GM19372 (cell line): Measurements from ENCODE around the gene GAA.

Source experiments
- ATAC-seq: cut with Tn5 transposase; IDR thresholded peaks from one replicate; pipeline ENCODE4 v1.9.1; 2021; ENCODE audit warnings: mild to moderate bottlenecking, low read depth, moderate library complexity; ENCODE audit not compliant: unreplicated experiment

Gene GAA

DNA sequence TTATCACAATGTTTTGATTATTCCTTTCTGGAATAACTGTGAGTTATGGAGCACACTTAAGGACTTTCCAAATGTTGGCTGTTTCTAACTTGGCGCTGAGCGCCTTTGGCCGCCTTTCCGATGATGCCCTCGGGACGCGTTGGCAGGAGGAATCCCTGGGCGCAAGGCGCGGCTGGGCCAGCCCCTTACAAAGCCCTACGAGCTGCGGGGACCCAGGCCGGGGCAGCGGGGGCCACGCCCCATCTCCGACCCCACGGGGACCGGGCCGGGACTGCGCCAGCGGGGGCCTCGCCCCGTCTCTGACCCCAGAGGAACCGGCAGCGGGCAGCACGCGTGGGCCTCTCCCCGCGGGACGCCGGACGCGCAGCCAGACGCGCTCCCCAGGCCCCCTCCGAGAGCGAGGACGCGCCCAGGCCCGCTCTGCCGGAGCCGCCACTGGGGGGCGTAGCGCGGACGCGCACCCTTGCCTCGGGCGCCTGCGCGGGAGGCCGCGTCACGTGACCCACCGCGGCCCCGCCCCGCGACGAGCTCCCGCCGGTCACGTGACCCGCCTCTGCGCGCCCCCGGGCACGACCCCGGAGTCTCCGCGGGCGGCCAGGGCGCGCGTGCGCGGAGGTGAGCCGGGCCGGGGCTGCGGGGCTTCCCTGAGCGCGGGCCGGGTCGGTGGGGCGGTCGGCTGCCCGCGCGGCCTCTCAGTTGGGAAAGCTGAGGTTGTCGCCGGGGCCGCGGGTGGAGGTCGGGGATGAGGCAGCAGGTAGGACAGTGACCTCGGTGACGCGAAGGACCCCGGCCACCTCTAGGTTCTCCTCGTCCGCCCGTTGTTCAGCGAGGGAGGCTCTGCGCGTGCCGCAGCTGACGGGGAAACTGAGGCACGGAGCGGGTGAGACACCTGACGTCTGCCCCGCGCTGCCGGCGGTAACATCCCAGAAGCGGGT is at the start of gene GAA:
Gene GAA, plus strand, starts transcription at position 571 of the 935 bp plus-strand sequence. CDS start 3,006 bp downstream, outside the sequence.
- peak; percentile 70 for ATAC-seq

DNA sequence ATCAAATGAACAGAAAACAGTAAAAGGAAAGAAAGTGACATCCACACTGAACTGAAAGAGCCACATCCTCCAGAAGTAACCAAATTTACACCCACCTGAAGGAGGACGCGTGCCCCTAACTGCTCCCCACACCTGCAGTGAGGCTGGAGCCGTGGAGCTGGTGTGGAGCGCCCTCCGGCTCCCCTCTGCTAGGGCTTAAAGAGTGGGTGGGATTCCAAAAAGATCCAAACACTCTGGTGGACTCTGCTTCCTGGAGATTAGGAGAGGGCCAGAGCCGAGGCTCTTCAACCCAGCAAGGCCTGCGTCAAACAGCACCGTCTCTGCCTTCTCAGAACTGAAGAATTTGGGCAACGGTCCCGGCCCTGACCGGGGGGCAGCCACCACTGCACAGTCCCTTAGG is 49.7 kb upstream of the GAA start:
- ATAC-seq, result no peak

DNA sequence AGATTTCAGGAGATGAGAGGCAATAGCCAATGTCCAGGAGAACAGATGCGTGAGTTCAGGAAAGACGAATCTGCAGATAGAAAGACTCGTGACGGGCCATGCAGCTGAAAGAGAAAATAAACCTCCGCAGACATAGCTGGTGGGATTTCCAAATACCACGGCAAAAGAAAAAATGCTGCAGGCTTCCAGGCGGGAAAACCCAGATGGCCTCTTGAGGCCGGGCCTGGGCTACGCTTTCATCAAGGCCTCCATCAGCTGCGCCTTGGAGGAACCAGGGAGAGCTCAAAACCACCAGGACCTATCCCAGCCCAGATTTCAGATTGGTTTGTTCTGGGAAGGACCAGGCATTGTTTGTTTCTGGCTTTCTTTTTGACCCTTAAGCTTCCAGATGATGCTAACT is 48.3 kb upstream of the GAA start:
- no peak for ATAC-seq

DNA sequence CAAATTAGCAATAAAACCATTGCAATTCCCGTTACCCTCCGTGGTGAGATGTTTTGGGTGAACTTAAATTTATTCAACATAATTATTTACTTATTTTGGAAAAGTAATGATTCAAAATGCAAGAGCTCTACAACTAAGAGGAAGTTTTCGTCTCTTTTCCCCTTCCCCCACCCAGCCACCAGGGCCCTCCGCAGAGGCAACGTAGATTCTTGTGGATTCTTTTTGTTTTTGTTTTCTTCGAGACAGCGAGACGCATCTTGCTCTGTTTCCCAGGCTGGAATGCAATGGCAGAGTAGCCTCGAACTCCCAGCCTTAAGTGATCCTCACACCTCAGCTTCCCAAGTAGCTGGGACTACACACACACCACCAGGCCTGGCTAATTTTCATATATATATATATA is 45.8 kb upstream of the GAA start:
- ATAC-seq, result no peak

DNA sequence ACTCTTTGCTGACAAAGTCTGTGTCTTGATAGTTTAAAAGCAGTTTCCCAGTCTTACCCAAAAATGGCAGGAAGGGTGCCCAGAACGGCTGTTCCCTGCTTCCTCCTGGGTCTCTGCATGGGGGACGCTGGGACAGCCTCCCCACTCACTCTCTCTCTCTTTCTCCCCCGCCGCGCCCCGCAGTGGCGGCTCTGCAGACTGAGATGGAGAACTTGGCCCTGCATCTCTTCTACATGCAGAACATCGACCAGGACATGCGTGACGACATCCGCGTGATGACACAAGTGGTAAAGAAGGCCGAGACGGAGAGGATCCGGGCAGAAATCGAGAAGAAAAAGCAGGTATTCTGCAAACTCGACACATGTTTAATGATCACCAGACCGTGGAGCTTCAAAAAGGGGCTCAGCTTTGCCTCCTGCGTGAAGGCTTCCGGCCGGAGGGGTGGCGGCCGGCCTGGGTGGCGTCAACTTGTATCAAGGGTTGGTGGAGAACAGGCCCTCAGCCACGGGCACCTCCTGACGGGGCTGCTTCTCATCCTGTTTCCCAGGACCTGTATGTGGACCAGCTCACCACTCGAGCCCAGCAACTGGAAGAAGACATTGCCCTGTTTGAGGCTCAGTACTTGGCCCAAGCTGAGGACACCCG is 42.9 kb upstream of the GAA start:
- no peak for ATAC-seq

DNA sequence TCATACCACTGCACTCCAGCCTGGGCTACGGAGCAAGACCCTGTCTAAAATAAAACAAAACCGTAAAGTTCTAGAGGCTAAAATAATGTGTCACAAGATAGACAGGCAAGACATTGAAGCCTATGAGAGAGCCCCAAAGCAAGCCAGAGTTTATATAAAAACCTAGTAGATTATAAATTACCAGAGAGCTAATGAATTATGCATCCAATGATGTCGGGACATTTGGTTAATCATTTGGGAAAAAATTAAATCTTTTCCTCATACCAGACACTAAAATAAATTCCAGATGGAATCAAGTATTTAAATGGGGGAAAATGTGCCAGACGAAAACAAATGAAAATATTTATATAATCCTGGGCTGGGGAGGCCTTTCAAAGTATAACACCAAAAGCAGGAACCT is 40.7 kb upstream of the GAA start:
- no peak for ATAC-seq

DNA sequence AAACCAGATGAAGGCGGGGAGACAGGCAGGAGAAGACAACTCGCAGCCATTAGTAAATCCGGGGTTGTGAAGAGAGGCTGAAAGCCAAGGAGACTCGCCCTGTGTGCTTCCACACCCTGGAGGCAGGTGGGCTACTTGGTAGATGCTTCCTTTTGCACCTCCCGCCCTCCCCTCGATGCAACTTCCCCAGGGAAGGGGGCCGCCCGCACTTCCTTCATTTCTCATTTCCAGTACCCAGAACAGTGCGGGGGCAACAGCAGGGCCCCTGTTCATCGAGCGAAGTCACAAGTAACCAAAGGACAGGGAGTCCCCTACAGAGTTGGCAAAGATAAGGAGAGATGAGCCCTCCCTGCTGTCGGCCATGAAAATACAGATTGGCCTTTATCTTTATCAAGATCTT is 40.0 kb upstream of the GAA start:
- no peak for ATAC-seq

DNA sequence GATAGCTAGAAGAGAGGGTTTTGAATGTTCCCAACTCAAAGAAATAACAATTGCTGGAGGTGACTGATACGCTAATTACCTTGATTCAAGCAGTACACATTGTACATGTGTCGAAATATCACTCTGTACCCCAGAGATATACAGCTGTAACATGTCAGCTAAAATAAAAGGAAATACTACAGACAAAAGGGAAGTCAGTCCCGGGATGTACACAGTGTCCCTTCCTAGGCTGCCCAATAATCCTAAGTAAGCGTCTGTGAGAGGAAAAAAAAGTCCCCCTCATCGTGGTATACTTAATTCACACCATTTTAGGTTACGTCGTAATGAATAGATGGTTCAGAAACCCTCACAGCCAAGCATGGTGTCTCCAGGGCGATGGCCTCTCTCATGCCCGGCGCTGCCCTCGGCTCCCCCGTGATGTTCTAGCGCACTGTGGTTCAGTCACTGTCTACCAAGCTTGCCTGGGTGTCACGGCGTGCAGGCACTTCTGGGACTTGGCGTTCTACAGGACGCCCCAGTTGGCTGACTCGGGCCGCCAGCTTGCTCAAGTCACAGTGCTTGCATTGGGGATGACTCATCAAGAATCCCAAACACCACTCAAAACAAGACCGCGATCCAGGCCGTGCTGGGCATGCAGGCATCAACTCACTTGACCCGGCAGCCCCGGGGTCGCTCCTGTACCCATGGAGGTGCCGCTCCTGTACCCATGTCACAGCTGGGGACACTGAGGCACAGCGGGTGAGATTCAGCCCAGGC is 37.4 kb upstream of the GAA start:
- ATAC-seq, result no peak

DNA sequence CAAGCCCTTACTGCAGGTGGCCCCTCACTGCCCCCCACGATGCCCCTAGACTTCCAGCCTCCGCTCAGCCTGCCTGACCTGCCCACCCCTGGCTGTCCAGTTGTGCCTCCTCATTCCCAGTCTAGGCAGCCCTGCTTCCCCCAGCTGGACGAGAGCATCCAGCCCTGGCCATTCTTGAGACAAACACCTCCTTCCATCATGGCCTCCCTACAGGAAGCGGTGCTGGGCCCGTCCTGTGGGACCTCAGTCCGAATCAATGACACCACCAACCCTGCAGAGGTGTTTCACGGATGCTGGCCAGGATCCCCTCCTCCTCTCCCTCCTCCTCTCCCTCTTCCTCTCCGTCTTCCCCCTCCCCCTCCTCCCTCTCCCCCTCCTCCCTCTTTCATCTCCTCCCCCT is 36.7 kb upstream of the GAA start:
- no peak for ATAC-seq

DNA sequence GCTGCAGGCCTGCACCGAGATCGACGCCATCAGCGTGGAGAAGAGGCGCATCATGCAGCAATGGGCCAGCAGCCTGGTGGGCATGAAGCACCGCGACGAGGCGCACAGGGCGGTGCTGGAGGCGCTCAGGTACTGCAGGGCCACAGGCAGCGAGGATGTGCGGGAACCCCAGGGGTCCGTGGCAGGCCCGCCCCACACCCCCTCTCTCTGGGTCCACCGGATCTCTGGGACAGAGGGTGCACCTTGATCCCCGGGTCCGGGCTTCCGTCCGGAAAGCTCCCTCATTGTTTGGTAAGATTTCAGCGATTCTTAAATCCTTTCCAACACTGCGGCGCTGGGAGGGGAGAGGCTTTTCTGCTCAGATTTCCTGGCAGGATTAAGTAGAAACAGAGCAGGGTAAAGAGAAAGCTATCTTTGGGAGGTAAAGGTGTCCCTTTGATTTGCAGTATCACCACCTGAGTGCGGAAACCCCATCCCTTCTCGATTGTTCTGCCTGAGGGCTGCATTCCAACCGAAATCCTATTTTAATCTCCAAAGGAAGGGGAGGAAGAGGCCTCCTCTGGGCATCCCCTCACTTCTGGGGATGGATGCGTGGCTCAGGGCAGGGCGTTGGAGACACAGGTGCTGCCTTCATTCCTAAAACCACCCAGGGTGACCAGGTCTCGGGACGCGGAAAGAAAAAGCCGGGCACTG is 35.8 kb upstream of the GAA start:
- ATAC-seq, result no peak

DNA sequence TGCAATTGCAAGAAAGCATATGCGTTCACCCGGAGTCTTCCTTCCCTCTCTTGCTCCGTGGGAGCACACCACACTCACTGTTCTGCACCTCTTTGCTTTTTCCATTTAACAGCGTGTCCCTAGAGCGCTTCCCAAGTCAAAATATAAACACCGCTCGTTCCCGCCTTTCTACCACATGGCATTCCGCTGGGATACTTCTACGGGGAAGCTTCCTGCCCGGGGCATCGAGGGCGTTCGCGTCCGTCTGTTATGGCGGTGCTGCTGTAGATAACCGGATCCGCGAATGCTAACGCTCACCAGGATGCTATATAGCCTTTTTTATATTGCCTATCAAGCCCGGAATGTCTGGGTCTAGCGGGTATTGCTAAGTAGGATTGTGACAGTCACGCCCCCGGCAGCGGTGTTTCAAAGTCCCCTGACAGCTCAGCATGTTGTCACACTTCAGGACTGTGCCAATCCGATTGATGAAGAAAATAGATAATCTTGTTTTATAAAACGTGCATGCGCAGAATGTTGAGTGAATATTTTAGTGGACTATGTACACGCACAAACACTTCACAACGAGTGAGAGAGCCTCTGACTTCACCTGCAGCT is 33.9 kb upstream of the GAA start:
- ATAC-seq, result no peak

DNA sequence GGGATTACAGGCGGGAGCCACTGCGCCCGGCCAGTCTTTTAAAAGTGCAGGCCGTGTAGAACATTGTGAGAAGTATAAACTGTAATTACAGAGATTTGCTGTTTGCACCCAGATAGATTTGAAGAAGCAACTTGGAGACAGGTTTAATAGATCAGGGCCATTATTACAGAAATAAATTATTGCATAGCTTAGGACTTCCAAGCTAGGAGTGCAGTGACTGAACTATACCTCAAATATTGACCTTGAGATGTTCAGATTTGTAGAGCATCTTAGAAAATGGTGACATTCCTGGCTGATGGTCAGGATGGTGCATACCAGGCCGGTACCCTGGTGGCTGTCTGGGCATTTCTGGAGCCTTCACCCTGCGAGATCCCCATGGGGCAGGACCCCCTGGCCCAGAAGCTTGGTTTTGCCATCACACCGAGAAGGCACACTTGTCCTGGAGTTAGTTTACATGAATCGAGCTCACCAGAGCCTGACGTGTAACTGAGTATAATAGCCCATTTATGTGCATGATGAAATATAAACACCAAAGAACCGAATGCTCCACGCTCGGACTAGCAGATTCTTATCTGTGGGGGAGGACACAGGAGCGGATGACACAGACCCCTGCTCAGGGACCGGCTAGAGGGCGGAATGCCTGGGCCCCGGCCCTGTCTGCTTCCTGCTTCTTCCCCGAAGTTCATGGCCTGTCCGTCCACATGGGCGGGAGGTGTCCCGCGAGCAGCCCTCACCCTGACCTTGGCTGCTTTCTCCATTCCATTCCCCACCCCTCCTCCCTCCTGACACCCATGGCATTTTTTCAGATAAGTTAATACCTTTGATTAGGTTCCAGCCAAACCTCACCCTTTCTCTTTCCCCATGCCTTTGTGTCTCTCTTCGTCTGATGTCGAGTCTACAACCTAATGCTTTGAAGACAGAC is 32.8 kb upstream of the GAA start:
- no peak for ATAC-seq

DNA sequence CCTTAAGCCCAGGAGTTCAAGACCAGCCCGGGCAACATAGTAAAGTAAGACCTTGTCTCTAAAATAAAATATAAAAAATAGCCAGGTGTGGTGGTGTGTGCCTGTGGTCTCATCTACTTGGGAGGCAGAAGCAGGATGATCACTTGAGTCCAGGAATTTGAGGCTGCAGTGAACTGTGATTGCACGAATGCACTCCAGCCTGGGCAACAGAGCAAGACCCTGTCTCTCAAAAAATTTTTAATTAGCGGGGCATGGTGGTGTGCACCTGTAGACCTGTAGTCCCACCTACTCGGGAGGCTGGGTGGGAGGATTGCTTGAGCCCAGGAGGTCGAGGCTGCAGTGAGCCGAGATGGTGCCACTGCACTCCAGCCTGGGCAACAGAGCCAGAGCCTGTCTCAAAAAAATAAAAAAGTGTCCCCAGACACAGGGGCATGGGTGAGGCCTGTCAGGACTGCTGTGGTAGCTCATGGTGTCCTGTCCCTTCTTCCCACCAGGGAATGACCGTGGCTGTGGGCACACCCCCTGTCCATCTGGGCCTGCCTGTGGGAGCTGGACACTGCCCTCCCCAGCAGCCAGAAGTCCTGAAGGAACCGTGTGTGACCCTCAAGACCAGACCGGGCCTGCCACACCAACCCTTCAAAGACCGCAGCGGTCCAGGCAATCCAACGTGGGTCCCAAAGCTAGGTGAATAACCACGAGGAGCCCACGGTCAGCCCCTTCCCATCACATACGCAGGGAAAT is 30.8 kb upstream of the GAA start:
- ATAC-seq, result no peak

DNA sequence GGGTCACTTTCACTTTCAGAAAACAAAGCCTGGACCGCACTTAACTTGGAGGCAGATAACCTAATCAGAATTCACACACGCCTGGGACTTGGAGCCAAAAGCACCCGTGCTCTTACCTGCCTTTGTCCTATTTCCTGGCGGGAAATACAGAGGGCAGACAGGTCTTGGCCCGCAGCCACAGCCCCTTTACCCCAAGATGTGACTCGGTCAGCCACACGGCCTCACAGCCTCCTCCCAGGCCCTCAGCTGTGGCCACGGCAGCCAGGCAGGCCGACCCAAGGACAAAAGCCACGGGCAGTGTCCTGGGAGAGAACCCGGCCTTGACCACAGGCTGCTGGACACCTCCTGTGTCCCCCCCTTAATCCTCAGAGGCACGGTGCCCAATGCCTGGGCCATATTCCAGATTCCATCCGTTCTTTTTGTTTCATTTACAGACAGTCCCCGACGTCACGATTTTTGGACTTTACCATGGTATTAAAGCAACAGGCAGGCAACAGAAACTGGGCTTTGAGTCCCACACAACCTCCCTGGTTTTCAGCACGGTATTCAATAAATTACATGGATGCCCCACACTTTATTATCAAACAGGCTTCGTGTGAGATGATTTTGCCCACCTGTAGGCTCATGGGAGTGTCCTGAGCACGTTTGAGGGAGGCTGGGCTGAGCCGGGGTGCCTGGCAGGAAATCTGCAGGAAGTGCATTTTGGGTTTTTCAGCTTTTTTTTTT is 30.1 kb upstream of the GAA start:
- ATAC-seq, result no peak

DNA sequence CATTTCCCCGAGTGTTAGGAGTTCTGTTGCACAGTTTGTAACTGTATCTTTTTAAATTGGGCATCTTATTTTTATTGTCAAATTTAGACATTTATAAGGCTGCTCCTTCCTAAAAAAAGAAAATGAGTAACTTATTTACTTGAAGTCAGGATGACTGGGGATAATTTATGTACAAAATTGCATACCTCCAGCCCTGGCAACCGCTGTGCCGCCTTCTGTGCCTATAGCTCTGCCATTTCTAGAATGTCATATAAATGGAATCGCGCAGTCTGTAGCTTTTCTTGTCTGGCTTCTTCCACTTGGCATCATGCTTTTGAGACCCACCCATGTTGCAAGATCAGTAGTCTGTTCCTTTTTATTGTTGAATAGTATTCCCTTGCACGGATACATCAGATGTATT is 29.0 kb upstream of the GAA start:
- no peak for ATAC-seq

DNA sequence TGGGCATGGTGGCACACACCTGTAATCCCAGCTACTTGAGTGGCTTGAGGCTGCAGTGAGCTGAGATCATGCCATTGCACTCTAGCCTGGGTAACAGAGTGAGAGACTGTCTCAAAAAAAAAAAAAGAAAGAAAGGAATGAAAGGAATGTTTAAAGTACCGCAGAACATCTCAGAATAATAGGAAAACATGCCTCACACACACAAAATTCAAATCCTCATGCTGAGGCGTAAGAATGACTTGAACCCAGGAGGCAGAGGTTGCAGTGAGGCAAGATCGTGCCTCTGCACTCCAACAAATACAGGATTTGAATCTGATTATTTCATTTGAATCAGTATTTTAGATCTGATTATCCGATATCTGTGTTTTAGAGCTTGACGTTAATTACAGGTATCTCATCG is 21.3 kb upstream of the GAA start:
- ATAC-seq, result no peak

DNA sequence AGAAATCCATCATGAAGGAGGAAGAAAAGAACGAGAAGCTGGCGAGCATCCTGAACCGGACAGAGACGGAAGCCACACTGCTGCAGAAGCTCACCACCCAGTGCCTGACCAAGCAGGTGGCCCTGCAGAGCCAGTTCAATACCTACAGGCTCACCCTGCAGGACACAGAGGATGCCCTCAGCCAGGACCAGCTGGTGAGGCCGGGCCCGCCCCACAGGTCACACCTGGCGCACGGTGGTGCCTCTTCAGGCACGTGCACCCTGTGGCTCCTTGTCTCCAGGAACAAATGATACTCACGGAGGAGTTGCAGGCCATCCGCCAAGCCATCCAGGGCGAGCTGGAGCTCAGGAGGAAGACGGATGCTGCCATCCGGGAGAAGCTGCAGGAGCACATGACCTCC is 19.8 kb upstream of the GAA start:
- no peak for ATAC-seq
